GM12872 (cell line): ENCODE measurements around the gene CYP4A22.

Experiments
- CTCF ChIP-seq: IDR thresholded peaks from 3 replicates; pipeline ENCODE4 v1.5.1; 2011; ENCODE audit warnings: low read depth, mild to moderate bottlenecking, low read length, moderate library complexity; ENCODE audit not compliant: insufficient read depth

The CYP4A22 gene

GRCh38 chr1:47137198-47137597 lies at the start of gene CYP4A22:
CYP4A22 (plus strand) TSS chr1:47137441; CDS start chr1:47137486, 45 bp downstream.
- TF ChIP-seq CTCF = no peak

GRCh38 chr1:47089356-47089755 lies 47.9 kb upstream of the CYP4A22 start:
- TF ChIP-seq CTCF = peak; percentile 44; the same call in 2 of the 3 replicates

- peak; percentile 37; the same call in 2 of the 3 replicates for TF ChIP-seq CTCF
These were observed 45.8 kb upstream of the CYP4A22 start for GRCh38 chr1:47091476-47091875.

- TF ChIP-seq CTCF = no peak
These were observed 32.4 kb upstream of the CYP4A22 start for GRCh38 chr1:47104816-47105215.

GRCh38 chr1:47106792-47107191 lies 30.4 kb upstream of the CYP4A22 start:
- no peak for TF ChIP-seq CTCF

GRCh38 chr1:47113178-47113577 lies 24.1 kb upstream of the CYP4A22 start:
- no peak for TF ChIP-seq CTCF

GRCh38 chr1:47128221-47128620 lies 9.0 kb upstream of the CYP4A22 start:
- no peak for TF ChIP-seq CTCF
